Stimulated activated naive CD4-positive, alpha-beta T cell treated with Interleukin-2 at 50 U/mL for 16 hours (primary cell): ENCODE results near the gene PRR9.
"Not testable (repeated sequence)": the region's sequence is repeated elsewhere in the genome, so short reads cannot be mapped to it uniquely, and the experiment has no call there.

Source experiments
- DNase-seq: peaks from one replicate; lab custom pipeline; 2025; lab: John Stamatoyannopoulos, UW

The PRR9 gene, protein sequence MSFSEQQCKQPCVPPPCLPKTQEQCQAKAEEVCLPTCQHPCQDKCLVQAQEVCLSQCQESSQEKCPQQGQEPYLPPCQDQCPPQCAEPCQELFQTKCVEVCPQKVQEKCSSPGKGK

DNA sequence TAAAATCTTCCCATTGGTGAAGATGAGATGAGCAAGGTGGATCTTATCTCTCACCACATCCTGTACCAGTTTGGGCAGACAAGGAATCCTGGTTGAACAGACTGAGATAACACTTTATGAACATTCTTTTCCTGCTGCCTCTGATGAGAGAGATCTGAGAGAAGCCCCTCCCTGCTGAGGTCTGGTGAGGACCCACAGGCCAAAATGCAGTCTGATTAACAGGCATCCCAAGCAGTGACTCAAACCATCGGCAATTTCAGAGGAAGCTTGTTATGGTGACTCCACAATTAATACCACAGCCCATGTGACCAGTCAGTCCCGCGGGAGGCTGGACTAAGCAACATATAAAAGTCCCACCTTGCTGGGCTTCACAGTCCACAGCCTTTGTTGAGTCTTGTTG, at the start of gene PRR9:
TSS of gene PRR9 (plus strand) at position 373 of the 400 bp plus-strand sequence. CDS start 561 bp downstream, outside the sequence.
- no peak for DNase-seq

DNA sequence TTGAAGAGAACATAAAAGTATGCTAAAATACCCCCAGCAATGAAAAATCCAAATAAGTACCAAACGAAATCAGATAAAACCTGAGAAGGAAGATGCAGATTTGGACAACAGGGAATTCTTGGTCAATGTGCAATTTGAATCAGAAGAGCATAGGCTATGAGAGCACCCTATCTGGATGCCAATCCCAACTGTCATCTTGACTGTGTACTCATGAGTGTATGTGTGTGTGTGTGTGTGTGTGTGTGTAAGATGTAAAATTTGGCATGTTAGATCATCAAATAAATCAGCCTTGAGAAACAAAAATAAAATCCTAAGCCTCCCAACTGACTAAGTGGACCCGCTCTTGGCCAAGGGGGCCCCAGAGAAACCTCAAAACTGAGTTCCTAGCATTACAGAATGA, 48.7 kb upstream of the PRR9 start:
- DNase-seq, result no peak

DNA sequence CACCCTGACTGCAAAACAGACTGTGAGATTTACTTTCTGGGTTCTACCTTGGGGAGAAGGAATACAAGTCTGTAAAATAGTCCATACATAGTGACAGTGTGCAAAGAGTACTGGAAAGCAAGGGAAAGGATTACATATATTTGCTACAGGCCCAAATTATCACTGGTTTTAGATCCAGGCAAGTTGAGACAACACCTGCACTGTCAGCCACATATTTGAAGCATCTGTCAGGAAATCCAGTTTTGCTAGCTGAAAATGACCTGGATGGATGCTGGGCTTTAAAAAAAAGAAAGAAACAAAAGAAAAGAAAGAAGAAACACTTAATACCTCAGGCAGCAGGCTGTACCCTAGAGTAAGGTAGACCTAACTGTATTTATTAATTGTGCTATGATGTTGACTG, 42.8 kb upstream of the PRR9 start:
- DNase-seq, result no peak

DNA sequence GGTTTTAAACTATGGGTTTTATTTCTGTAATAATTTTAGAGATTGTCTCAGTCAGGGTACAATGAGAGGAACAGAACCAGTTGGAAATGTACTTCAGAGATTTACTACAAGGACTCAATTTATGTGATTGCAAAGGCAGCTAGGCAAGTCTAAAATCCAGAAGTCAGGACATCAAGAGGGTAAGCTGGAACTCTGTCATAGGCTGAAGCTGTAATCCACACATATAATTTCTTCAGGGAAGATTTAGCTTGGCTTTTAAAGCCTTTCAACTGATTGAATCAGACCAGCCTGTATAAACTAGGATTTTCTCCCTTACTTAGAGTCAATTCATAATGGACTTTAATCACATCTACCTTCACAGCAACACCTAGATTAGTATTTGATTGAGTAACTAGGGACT, 38.5 kb upstream of the PRR9 start:
- no peak for DNase-seq

DNA sequence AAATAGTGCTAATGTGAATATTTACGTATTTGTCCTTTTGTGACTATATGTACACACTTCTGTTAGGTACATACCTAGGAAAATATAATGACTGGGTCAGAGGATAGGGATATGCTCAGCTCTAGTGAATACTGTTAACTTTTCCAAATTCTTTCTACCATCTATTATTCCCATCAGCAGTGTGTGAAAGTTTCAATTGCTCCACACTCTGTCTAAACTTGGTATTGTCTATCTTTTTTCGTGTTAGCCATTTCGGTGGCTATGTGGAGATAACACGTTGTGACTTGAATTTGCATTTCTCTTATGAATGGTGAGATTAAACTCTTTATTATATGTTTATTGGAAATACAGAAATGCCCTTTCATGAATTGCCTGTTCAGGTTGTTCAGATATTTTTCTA, 36.8 kb upstream of the PRR9 start:
- DNase-seq, result no peak

DNA sequence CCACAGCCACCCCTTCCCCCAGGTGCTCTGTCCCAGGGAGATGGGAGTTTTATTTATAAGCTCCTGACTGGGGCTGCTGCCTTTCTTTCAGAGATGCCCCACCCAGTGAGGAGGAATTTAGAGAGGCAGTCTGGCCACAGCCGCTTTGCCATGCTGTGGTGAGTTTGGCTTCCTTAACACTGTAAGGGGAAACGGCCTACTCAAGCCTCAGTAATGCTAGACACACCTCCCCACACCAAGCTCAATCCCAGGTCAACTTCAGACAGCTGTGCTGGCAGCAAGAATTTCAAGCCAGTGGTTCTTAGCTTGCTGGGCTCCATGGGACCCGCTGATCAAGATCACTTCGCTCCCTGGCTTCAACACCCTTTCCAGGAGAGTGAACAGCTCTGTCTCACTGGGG, 29.1 kb upstream of the PRR9 start:
- not testable (repeated sequence) for DNase-seq

DNA sequence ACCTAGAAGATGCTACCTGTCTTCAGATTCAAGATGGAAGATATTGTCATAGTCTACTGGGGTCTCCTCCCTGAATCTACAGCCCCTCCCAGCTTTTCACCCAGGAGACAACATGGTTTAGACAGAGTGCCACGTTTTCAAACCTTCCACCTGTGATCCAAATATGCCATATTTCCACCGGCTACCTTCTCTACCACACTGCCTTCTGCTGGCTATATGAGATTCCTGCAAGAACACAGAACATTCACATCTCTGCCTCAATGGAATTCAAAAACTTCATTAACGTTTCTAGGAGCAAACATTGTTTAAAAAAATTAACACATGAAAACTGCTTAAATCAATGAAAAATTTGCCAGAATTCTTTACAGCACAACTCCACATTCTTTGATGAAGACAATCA, 27.0 kb upstream of the PRR9 start:
- DNase-seq, result no peak

DNA sequence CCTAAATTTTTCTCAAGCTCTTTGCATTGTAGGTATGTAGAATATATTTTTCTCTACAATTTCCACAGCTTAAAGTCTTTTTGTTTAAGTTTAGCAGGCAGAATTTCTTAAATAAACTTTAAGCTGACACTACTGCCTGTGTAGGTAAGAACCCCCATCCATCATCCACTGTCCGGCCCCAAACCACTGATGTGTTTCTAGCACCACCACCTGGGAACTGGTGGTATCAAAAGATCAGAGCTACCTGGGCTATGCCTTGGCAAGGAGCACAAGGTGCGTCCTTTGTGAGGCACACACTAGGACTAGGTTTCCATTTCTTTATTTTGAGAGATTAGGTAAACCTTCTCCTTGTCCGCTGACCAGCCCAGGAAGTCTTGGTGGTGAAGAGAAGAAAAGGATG, 24.7 kb upstream of the PRR9 start:
- no peak for DNase-seq

DNA sequence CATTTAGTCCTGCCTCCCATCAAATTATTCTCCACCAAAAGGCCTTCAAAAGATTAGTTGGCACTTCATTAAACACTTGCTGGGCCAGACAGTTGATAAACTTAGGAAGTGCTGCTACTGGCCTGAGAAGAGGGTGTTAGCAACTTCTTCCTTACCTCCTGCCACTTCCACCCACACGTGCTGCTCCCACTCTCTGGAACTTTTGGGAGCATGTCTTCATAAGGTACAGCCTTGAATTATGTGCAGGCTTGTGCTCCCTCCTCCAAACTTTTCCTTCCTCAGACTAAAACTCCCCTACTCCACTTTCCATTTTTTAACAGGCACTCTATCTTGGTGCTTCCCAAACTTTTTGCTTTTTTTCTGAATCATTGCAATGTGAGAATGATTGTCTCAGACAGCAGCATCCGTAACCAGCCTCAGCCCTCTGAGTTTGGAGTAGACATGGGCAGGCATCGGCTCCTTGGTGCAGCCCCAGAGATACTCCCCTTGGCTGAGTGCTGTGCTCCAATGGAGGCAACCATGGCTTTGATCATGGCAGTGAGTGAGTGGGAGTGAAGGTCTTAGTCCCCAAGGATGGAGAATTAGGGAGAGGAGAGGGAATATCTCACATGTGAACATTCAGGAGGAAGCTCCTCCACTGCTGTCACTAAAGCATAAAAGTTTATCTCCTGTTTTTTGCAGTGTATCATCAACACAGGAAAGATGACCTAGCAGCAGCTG, 22.9 kb upstream of the PRR9 start:
- DNase-seq, result no peak

DNA sequence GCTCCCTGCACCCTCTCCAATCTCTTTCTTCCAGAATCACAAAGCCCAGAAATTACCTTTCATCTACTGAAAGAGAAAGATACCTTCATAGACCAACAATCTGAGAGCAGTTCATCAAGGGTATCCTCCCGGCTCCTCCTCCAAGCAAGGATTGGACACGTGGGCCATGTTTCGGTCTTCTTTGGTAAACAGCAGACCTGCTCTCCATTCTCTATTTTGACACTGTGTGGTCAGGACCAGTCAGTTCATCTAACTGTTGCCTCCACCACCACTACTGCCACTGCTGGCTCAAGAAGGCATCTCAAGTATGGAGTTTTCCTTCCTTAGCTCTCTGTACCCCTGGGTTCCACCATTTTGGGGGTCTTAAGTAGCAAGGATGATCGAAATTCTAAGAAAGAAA, 22.2 kb upstream of the PRR9 start:
- DNase-seq, result no peak

DNA sequence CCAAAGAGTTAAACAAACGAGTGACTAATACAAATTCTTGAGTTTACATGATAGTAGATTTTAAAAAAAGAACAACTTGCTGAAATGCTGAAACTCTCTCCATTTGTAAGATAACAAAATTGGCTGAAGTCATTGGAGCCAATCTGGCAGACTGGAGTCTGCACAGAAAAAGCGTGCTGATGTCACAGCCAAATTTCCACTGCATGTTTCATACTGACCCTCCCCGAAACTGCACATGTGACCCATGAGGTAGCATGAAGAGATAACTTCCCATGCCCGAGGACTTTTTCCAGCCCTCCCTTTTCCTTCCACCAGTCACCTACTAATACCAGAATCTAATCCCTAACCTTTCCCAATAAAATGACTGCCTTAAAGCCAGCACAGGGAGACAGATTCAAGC, 15.4 kb upstream of the PRR9 start:
- DNase-seq, result no peak

DNA sequence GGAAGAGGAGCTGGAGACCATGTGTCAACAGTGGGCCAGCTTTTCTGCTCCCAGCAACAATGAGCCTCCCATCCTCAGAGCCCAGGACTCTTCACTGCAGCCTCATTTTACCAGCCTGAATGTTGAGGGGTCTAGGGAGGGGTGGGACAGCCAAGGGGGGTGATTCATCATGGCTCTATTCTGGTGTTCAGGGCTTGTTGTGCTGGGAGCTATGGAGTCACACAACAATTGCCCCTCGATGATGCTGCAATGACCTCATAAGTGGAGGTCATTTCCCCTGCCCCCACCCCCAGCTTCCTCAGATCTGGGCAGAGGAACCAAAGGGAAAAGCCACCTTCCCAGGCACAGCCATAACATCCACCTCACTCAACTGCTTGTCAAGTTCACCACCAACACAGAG, 14.3 kb upstream of the PRR9 start, which contains the start of gene LELP1:
TSS of gene LELP1 (plus strand) at position 301 of the 400 bp plus-strand sequence. CDS start 1,278 bp downstream, outside the sequence.
- no peak for DNase-seq

DNA sequence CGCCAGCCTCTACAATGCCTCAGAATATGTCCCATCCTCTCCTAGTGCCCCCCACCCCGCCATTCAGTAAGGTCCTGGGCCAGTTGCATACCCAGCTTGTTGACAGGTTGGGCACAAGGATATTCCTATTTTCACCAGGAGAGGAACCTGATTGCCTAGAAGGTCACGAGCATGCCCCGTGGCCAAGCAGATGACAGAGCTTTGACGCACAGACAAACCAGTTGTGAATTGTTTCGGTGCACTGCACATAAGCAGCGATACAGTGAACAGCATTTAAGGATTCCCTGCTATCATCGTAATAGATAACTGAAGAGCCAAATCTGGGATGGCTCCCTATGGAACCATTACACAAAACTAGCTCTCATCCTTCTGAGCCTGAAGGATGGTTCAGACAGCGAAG, 10.8 kb upstream of the PRR9 start:
- no peak for DNase-seq

DNA sequence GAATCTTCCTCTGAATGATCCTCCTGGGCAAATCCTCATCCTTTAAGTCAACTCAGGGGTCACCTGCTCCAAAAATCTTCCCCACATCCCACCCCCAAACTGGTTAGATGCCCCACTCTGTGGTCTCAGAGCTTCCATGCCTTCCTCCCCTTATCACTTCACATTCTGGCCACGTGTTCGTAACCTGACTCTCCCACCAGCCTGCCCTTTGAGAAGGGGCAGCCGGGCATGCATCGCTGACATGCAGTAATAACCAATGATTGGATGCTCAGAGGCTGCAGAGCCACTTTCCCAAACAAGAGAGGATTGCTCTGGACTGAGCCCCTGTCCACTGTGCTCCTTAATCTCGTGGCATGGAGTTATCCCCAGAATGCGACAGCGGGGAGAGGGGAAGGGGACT, 7.2 kb upstream of the PRR9 start:
- DNase-seq, result no peak

DNA sequence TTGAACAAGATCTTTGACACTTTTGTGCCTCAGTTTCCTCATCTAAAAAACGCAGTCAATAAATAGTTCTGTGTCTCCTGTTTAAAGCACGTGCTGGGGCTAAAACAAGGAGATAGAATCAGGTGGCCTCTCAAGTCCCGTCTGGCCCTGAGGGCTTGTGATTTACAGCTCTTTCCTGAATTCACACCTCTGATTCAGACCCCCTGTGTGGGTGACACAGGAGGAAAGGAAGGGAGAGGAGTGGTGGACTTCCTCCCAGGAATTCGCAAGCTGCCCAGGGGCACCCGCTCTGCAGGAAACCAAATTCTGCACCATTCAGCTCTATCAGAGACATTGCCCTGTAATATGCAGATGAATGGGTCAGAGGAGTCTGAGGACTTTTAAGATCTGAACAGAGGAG, 5.2 kb upstream of the PRR9 start:
- DNase-seq, result no peak

DNA sequence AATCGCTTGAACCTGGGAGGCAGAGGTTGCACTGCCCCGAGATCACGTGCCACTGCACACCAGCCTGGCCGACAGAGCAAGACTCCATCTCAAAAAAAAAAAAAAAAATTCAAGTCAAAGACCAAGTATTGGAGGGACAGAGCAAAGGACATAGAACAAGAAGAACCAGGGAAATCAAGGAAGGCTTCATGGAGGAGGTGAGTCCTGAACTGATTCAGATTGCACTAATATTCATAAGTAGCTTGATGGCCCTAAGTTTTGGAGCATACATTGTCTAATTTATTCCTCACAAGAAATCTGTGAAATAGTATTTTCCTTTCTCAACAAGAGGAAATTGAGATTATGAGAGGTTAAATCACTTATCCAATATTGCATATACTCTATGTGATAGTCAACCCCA, 3.9 kb upstream of the PRR9 start:
- no peak for DNase-seq

DNA sequence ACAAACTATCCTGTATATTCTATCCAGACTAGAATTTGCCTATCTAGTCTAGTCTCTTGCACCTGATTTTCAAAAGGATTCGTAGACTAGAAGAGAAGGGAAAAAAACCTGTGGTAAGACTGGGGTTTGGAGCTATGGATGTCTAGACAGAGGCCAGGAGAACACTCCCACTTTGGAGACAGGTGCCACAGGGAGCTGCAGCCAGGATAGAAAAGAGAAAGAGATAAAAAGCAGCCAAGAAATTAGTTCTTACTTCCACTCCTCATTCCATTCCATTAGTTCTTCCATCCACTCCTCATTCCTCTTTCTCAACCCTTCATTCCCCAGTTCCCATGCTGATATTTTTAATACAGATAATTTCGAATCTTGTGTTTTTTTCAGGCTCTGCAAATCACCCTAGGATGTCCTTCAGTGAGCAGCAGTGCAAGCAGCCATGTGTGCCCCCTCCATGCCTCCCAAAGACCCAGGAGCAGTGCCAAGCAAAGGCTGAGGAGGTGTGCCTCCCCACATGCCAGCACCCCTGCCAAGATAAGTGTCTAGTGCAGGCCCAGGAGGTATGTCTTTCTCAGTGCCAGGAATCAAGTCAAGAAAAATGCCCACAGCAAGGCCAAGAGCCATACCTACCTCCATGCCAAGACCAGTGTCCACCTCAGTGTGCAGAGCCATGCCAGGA, 496 bp downstream of the PRR9 start:
- no peak for DNase-seq

DNA sequence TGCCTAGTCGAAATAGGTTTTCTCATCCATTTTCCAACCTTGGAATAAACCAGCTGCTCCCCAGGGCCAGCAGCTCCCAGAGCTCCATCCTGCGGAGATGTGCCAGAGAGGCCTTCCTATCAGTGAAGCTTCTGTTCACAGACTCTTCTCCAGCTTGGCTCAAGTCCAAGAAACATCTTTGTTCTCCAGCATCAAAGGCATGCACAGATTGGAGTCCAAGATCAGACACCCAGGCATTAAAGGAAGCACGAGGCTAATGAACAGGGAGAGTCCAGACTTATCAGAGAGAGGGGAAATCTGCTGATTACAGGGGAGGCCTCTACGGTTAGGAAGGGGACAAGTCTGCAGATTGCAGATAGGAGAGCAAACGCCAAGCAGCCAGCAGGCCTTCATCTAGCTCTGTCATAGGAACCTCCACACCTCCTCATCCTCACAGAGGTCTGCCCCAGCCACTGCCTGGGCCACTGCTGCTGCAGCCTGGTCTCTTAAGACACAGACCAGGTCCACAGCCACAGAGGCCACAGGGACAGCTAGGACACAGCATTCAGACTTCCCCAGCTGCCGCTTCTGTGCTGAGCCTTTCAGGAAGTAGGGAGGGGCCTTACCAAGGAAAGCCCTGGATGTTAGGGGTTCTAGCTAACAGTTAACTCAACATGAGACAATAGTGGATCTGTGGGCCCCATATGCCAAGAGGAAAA, 3.4 kb downstream of the PRR9 start:
- no peak for DNase-seq

DNA sequence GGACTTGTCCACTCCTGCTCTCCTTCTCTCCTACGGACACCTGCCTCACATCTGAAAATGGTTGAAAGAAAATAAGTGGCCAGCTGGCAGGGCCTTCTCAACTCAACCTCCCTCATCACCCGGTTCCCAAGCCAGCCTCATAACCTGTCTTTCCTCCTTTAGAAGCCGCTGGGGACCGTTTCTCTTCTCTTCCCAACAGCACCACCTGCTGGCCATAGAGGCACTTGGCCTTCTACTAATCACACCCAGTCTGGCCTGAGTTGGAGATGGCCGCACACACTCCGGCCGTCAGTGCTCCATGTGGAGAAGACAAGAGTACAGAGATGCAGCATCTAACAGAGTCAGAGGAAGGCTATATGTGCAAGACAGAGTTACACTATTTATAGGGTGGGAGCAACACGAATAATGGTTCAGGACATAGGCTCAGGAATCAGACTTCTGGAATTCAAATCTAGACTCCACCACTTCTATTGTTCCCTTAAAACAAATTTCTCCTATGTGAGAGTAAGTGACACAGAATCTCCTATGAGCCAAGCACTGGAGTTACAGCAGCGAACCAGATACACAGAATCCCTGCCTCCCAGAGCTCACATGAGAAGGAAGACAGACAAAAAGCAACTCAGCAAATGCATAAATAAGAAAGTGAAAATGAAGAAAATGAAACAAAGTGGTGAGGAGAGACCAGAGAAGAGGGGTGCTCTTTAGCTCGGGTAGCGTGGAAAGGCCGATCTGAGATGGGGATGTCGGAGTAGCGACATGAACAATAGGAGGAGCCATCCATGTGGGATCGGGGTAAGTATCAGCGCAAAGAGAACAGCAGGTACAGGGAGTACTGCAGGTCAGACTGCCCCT, 5.9 kb downstream of the PRR9 start:
- DNase-seq, result not testable (repeated sequence)

DNA sequence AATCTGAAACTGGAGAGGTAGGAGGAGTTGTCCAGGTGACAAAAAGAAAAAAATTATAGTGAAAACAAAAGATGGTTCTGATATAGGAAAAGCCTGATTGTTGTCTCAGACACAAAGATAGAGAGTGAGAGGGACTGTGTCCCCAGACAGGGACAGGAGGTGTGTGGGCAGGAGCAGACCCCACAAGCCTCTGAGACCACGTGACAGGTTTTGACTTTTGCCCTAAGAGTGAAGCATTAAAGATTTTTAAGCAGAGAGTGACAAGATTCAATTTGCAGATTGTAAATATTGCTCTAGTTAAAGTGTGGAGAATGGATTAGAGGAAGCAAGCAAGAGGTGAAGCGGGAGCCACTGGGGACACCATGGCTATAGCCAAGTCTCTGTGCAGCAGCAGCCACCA, 10.4 kb downstream of the PRR9 start:
- no peak for DNase-seq

DNA sequence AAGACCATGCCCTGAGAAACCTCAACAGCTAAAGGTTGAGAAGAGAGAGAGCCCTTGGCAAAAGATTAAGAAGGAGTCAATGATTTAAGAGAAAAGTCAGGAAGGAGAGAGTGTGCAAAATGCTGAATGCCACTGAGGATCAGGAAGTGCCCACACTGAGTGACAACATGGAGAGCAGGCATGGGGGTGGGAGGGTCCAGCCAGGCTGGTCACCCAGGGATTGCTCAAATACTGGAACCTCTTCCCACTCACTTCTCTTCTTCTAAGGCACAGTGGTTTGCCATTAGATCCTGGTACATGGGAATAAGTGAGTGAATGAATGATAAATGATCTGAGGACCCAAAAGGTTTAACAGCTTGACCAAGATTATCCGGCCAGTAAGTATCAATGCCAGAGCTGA, 11.1 kb downstream of the PRR9 start:
- DNase-seq, result no peak
